ENCODE measurements around the gene MAML2. TPM values are rescaled to one million over a fixed set of nuclear protein-coding genes. Genes with fewer than 3 reads are reported as not detected.

MAML2 gene
- total and polyA plus RNA-seq, 2 of the 13 experiments (the other 11 are each of a cell fraction or from before 2014, with no cell fraction given), result 2.3 to 25.9 TPM

DNA sequence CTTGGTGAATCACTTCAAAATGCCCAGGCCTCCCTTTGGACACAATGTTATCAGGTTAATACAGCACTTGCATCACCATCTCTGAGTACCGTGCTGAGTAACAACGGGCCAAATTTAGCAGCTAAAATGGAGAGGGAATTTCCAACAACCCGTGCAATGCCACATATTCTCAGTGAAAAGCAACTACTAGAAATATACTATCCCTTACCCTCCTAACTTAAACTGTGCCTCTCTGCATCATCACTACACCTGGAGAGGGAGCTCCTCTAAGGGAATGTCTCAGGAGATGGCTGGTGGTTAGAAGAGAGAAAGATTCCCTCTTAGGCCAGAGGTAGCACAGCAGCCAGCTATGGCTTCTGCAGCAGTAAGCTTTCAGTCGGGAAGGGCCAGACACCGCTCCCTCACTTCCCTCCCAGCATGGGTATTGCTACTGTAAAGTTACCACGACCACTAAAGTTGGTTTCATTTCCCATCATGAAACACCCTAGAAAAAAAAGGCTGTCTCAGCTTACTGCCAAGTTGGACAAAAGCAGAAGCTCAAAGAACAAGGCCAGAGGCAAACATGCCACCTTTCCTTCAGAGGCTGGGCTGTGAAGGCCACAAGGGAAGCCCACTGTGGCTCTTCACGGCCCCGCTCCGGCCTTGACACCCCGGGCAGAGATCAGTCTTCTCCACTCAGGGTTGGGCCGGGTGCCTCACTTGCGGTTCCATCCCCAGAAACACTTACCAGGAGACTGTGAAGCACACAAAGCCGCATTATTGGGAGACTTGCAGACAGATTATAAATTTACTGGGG lies 3.9 kb downstream of the MAML2 start (continued):
- TF ChIP-seq ZNF17 (CRISPR knock-in tag; IDR thresholded peaks at IDR 0.05), result no peak
- no peak for TF ChIP-seq SMARCC2 (IDR thresholded peaks at IDR 0.05)
- no peak for TF ChIP-seq FOSL1 (CRISPR knock-in tag; IDR thresholded peaks at IDR 0.05; ENCODE audit: borderline replicate concordance)
- TF ChIP-seq, protein P1, sequence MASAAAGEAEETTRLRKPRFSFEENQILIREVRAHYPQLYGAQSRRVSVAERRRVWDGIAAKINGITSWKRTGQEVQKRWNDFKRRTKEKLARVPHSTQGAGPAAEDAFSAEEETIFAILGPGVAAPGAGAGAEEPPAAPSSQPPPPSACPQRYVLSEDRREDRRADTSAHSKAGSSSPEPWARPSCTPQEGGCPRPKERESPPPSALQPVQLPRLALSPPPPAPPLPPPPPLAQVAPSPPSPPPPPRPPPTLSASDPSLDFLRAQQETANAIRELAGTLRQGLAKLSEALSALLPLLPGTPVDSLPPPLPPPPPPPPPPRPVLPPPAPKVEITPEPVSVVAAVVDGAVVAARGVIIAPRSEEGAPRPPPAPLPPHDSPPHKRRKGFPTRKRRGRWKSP (CRISPR knock-in tag; IDR thresholded peaks at IDR 0.05), result no peak
- TF ChIP-seq, protein P2, sequence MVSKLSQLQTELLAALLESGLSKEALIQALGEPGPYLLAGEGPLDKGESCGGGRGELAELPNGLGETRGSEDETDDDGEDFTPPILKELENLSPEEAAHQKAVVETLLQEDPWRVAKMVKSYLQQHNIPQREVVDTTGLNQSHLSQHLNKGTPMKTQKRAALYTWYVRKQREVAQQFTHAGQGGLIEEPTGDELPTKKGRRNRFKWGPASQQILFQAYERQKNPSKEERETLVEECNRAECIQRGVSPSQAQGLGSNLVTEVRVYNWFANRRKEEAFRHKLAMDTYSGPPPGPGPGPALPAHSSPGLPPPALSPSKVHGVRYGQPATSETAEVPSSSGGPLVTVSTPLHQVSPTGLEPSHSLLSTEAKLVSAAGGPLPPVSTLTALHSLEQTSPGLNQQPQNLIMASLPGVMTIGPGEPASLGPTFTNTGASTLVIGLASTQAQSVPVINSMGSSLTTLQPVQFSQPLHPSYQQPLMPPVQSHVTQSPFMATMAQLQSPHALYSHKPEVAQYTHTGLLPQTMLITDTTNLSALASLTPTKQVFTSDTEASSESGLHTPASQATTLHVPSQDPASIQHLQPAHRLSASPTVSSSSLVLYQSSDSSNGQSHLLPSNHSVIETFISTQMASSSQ (IDR thresholded peaks at IDR 0.05; ENCODE audit: low read depth), result no peak
- TF ChIP-seq, protein P2 (CRISPR knock-in tag; IDR thresholded peaks at IDR 0.05; ENCODE audit: borderline replicate concordance), result no peak
- no peak for TF ChIP-seq FOSL2 (CRISPR knock-in tag; IDR thresholded peaks at IDR 0.05)
- TF ChIP-seq, protein P3, sequence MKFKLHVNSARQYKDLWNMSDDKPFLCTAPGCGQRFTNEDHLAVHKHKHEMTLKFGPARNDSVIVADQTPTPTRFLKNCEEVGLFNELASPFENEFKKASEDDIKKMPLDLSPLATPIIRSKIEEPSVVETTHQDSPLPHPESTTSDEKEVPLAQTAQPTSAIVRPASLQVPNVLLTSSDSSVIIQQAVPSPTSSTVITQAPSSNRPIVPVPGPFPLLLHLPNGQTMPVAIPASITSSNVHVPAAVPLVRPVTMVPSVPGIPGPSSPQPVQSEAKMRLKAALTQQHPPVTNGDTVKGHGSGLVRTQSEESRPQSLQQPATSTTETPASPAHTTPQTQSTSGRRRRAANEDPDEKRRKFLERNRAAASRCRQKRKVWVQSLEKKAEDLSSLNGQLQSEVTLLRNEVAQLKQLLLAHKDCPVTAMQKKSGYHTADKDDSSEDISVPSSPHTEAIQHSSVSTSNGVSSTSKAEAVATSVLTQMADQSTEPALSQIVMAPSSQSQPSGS (CRISPR knock-in tag; IDR thresholded peaks at IDR 0.05), result no peak
- TF ChIP-seq, protein P4, sequence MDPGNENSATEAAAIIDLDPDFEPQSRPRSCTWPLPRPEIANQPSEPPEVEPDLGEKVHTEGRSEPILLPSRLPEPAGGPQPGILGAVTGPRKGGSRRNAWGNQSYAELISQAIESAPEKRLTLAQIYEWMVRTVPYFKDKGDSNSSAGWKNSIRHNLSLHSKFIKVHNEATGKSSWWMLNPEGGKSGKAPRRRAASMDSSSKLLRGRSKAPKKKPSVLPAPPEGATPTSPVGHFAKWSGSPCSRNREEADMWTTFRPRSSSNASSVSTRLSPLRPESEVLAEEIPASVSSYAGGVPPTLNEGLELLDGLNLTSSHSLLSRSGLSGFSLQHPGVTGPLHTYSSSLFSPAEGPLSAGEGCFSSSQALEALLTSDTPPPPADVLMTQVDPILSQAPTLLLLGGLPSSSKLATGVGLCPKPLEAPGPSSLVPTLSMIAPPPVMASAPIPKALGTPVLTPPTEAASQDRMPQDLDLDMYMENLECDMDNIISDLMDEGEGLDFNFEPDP (CRISPR knock-in tag; conservative IDR thresholded peaks at IDR 0.05), result 0 out of 2 replicates have a peak, but pooled peaks have one; percentile 80
- TF ChIP-seq, protein P5, sequence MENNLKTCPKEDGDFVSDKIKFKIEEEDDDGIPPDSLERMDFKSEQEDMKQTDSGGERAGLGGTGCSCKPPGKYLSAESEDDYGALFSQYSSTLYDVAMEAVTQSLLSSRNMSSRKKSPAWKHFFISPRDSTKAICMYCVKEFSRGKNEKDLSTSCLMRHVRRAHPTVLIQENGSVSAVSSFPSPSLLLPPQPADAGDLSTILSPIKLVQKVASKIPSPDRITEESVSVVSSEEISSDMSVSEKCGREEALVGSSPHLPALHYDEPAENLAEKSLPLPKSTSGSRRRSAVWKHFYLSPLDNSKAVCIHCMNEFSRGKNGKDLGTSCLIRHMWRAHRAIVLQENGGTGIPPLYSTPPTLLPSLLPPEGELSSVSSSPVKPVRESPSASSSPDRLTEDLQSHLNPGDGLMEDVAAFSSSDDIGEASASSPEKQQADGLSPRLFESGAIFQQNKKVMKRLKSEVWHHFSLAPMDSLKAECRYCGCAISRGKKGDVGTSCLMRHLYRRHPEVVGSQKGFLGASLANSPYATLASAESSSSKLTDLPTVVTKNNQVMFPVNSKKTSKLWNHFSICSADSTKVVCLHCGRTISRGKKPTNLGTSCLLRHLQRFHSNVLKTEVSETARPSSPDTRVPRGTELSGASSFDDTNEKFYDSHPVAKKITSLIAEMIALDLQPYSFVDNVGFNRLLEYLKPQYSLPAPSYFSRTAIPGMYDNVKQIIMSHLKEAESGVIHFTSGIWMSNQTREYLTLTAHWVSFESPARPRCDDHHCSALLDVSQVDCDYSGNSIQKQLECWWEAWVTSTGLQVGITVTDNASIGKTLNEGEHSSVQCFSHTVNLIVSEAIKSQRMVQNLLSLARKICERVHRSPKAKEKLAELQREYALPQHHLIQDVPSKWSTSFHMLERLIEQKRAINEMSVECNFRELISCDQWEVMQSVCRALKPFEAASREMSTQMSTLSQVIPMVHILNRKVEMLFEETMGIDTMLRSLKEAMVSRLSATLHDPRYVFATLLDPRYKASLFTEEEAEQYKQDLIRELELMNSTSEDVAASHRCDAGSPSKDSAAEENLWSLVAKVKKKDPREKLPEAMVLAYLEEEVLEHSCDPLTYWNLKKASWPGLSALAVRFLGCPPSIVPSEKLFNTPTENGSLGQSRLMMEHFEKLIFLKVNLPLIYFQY (CRISPR knock-in tag; IDR thresholded peaks at IDR 0.05; ENCODE audit: borderline replicate concordance), result no peak
- no peak for TF ChIP-seq BRCA1 (CRISPR knock-in tag; IDR thresholded peaks at IDR 0.05)
- TF ChIP-seq MIER2 (CRISPR knock-in tag; IDR thresholded peaks at IDR 0.05), result no peak
- TF ChIP-seq ZNF589 (CRISPR knock-in tag; conservative IDR thresholded peaks at IDR 0.05), result no peak
- peak; percentile 78; the same call in 1 of the 2 replicates for TF ChIP-seq ZNF337 (CRISPR knock-in tag; IDR thresholded peaks at IDR 0.05; ENCODE audit: borderline replicate concordance, low read depth)
